A375 (cell line): ENCODE data around the gene OR5H14. TPM values are rescaled to one million over a fixed set of nuclear protein-coding genes. Genes with fewer than 3 reads are reported as not detected.

Experiments used
- total RNA-seq: library from RNA; depleted of rRNA; stranded (reverse); fragments of >200 nt; shearing (Covaris generic); gene quantifications from 2 replicates; pipeline ENCODE4 v1.2.3, GENCODE V29; 2014; rRNA removed

OR5H14 gene
- not detected in 2 replicates for total RNA-seq

GRCh38 chr3:98147179-98147578 is at the start of gene OR5H14:
TSS of gene OR5H14 (plus strand) at chr3:98147479. CDS start at chr3:98149386, 1,907 bp downstream.

GRCh38 chr3:98130421-98130820 is 16.9 kb upstream of the OR5H14 start, which contains the start of gene OR5H1:
TSS of gene OR5H1 (plus strand) at chr3:98130721. CDS start at chr3:98132698, 1,977 bp downstream.

GRCh38 chr3:98166396-98166795 is 19.1 kb downstream of the OR5H14 start, which contains the start of gene OR5H15:
TSS of gene OR5H15 (plus strand) at chr3:98166696. CDS start at chr3:98168700, 2,004 bp downstream.

Other genes with a start within 250 kb of the OR5H14 start
- gene RIOX2, start 175.0 kb upstream of the OR5H14 start, total RNA-seq = 45.0 and 45.9 TPM in 2 replicates
- gene GABRR3, start 112.2 kb upstream of the OR5H14 start, total RNA-seq = not detected in 2 replicates
- gene OR5AC2, start 60.3 kb upstream of the OR5H14 start, total RNA-seq = not detected in 2 replicates
- gene OR5H1, start 16.8 kb upstream of the OR5H14 start, total RNA-seq = not detected in 2 replicates
- not detected in 2 replicates for gene OR5H15, start 19.2 kb downstream of the OR5H14 start, total RNA-seq
- gene OR5H6, start 116.8 kb downstream of the OR5H14 start, total RNA-seq = not detected in 2 replicates
- not detected in 2 replicates for gene OR5H2, start 135.0 kb downstream of the OR5H14 start, total RNA-seq
- not detected in 2 replicates for gene OR5K4, start 206.4 kb downstream of the OR5H14 start, total RNA-seq
- gene OR5K3, start 243.2 kb downstream of the OR5H14 start, total RNA-seq = not detected in 2 replicates